Fibroblast of the aortic adventitia (primary cell): ENCODE data around the gene POLD1. TPM values are rescaled to one million over a fixed set of nuclear protein-coding genes. Genes with fewer than 3 reads are reported as not detected.

Source experiments
- DNase-seq: peaks from one replicate; pipeline ENCODE4 v3.0.0-alpha.2; 2010; ENCODE audit warnings: low read depth
- H3K4me3 ChIP-seq: 2 replicates; pipeline ENCODE4 v1.5.1; 2011; ENCODE audit warnings: low read depth, mild to moderate bottlenecking, control low read depth, low read length, moderate library complexity
- total RNA-seq: library from RNA; depleted of rRNA; stranded (reverse); fragments of >200 nt; gene quantifications from 2 replicates; pipeline ENCODE4 v1.2.3, GENCODE V29; 2012; ENCODE audit warnings: low replicate concordance
- TF ChIP-seq, protein P1 (sequence below): IDR thresholded peaks from 2 replicates; pipeline ENCODE4 v1.5.1; 2011; ENCODE audit warnings: mild to moderate bottlenecking, low read length, control low read depth, inconsistent platforms; ENCODE audit not compliant: insufficient read depth

Gene POLD1
- total RNA-seq, 1 donor = 29.3 TPM

DNA sequence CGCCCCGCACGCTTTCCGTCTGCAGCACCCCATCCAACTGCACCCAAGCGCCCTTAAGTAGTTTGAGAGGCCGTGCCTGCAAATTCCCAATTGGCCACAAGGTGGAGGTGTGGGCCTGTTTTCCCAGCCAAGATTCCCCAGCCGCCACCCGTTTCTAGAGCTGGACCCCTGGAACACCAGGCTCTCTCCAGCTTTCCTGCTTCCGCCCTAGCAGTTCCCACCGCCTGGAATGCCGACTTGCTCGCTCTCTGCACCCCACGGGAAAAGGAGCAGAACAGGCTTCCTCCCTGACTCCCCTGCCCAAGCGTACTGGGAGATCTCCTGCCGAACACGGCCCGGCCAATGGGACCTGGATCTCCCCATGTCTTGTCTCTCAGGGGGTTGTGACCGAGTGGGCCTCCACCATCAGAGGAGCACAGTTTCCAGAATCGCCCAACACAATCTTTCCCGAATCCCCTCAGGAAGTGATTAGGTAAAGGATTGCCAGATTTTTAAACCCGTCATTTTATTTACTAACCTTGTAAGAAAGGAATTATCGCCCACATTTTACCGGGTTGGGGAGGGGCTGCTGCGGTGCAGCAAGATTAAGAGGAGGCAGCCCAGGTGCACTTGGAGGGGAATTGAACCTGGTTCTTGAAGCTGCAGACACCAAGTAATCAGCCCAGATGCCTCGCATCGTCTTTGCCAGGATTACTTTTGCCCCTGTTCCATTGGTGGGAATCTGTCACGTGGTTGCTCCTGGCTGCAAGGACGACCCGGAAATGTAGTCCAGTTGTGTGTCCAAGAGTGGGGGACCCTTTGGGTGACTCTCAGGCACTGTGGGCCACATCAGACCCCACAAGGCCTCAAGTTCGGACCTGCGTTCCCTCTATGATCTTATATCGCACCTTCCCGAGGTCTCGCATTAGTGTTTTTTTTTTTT is 15.2 kb upstream of the POLD1 start:
- peak; percentile 93 for DNase-seq

DNA sequence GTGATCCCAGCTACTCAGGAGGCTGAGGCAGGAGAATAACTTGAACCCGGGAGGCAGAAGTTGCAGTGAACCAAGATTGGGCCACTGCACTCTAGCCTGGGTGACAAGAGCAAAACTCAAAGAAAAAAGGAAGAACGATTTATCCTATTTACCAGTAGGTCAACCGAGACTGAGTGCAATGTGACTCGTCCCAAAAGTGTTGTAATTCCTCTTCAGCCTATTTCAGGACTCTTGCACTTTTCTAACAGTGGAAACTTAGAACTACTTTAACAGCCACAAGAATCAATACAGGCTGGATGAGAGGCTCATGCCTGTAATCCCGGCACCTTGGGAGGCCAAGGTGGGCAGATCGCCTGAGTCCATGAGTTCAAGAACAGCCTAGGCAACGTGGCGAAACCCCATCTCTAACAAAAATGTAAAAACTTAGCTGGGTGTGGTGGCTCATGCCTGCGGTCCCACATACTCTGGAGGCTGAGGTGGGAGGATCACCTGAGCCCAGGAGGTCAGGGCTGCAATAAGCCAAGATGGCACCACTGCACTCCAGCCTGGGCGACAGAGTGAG is 12.2 kb upstream of the POLD1 start:
- TF ChIP-seq, protein P1, sequence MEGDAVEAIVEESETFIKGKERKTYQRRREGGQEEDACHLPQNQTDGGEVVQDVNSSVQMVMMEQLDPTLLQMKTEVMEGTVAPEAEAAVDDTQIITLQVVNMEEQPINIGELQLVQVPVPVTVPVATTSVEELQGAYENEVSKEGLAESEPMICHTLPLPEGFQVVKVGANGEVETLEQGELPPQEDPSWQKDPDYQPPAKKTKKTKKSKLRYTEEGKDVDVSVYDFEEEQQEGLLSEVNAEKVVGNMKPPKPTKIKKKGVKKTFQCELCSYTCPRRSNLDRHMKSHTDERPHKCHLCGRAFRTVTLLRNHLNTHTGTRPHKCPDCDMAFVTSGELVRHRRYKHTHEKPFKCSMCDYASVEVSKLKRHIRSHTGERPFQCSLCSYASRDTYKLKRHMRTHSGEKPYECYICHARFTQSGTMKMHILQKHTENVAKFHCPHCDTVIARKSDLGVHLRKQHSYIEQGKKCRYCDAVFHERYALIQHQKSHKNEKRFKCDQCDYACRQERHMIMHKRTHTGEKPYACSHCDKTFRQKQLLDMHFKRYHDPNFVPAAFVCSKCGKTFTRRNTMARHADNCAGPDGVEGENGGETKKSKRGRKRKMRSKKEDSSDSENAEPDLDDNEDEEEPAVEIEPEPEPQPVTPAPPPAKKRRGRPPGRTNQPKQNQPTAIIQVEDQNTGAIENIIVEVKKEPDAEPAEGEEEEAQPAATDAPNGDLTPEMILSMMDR = no peak
- DNase-seq = no peak
- H3K4me3 ChIP-seq = no peak overlapping the region

More for the DNA sequence above, 15.2 kb upstream of the POLD1 start:
- TF ChIP-seq, protein P1 = peak; percentile 75
- H3K4me3 ChIP-seq = peak overlapping the region; percentile 88

DNA sequence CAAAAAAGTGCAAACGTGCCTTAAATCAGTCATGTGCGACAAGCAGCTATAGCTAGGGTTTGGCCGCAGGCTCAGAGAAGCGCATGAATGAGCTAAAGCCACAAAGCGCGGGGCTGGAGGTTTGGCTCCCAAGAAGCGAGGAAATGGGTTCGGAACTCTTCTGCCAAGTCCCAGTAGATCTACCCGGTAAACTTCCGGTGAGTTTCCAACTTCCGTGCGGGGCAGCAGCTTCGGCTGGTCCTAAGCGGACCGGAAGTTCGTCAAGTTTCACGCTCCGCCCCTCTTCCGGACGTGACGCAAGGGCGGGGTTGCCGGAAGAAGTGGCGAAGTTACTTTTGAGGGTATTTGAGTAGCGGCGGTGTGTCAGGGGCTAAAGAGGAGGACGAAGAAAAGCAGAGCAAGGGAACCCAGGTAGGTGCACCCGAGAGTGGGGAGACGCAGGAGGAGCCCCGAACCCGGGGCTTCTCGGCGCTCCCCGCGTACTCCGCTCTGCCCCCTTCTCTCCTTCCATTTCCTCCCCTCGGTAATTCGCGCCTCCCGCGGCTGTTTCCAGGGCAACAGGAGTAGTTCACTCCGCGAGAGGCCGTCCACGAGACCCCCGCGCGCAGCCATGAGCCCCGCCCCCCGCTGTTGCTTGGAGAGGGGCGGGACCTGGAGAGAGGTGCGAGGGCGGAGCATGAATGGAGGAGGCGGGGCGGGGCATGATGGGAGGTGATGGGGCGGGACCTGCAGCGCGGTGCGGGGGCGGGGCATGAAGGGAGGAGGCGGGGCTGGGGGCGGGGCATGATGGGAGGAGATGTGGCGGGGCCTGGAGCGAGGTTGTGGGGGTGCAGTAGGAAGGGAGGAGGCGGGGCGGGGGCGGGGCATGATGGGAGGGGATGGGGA is 7.7 kb upstream of the POLD1 start, which contains the start of gene NR1H2:
Gene NR1H2 (plus strand): TSS at position 292 of the 885 bp plus-strand sequence. CDS start 1,149 bp downstream, outside the sequence.
- peak; percentile 99 for DNase-seq
- TF ChIP-seq, protein P1 = no peak
- peak within 1 kb of the TSS; percentile 91 for H3K4me3 ChIP-seq

DNA sequence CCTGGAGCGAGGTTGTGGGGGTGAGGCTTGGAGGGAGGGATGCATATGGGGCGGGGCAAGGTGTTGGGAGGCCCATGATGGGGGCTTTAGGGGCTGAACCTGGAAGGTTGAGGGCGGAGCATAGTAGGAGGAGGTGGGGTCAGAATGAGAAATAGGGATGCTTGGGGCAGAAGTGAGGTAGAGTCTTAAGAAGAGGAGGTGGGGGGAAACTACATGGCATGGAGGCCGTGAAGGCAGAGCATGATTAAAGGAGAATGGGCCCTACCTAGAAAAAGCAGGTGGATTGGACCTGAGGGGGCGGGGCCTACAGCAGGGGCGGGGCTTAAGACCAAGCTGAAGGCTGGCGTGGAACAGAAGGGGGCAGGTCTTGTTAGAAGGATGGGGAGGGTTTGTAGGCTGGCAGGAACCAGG is 7.1 kb upstream of the POLD1 start:
- DNase-seq = no peak
- TF ChIP-seq, protein P1 = no peak
- peak overlapping the region; percentile 55 for H3K4me3 ChIP-seq

DNA sequence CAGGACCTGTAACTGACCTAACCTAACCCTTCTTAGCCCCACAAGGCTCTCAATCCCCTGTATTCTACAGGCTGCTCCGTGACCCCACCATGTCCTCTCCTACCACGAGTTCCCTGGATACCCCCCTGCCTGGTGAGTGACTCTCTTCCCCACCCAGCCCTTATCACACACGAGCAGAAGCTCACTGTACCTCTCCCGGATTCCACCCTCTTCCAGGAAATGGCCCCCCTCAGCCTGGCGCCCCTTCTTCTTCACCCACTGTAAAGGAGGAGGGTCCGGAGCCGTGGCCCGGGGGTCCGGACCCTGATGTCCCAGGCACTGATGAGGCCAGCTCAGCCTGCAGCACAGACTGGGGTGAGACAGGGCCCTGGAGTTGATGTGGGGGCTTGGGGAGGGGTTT is 6.6 kb upstream of the POLD1 start:
- TF ChIP-seq, protein P1 = no peak
- H3K4me3 ChIP-seq = no peak overlapping the region
- DNase-seq = no peak

DNA sequence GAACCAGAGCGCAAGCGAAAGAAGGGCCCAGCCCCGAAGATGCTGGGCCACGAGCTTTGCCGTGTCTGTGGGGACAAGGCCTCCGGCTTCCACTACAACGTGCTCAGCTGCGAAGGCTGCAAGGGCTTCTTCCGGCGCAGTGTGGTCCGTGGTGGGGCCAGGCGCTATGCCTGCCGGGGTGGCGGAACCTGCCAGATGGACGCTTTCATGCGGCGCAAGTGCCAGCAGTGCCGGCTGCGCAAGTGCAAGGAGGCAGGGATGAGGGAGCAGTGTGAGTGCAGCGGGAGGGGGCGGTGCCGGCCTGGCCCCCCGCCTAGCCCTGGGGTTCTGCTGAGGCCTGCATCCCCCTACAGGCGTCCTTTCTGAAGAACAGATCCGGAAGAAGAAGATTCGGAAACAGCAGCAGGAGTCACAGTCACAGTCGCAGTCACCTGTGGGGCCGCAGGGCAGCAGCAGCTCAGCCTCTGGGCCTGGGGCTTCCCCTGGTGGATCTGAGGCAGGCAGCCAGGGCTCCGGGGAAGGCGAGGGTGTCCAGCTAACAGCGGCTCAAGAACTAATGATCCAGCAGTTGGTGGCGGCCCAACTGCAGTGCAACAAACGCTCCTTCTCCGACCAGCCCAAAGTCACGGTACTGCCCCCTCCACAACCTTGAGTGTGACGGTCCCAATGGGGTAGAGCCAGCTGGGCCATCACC is 5.8 kb upstream of the POLD1 start:
- TF ChIP-seq, protein P1 = no peak
- no peak overlapping the region for H3K4me3 ChIP-seq
- DNase-seq = no peak
